Mesendoderm (in vitro differentiated cells): ENCODE data around the gene CALM1.

Source experiments
- DNase-seq: peaks from one replicate; pipeline ENCODE4 v3.0.0; 2013
- H2AK5ac ChIP-seq: 2 replicates; pipeline ENCODE4 v1.6.1; 2013; ENCODE audit warnings: low read length, inconsistent platforms
- H2BK120ac ChIP-seq: 2 replicates; pipeline ENCODE4 v1.6.1; 2013; ENCODE audit warnings: low read depth, mild to moderate bottlenecking, low read length, moderate library complexity, mixed read lengths
- H2BK15ac ChIP-seq: replicated peaks from 2 replicates; pipeline ENCODE4 v1.6.1; 2013; ENCODE audit warnings: low read depth, mild to moderate bottlenecking, moderate library complexity
- H2BK5ac ChIP-seq: 2 replicates; pipeline ENCODE4 v1.6.1; 2013; ENCODE audit warnings: low read length, inconsistent platforms
- H3K18ac ChIP-seq: 2 replicates; pipeline ENCODE4 v1.6.1; 2013; ENCODE audit warnings: mild to moderate bottlenecking, low read length, mixed read lengths
- H3K23ac ChIP-seq: one replicate; pipeline ENCODE4 v1.6.1; 2013; ENCODE audit warnings: low read length
- H3K27ac ChIP-seq: 2 replicates; pipeline ENCODE4 v1.5.1; 2013; ENCODE audit warnings: low read depth, mild to moderate bottlenecking, inconsistent platforms, low read length, moderate library complexity
- H3K27me3 ChIP-seq: 2 replicates; pipeline ENCODE4 v1.6.1; 2013; ENCODE audit warnings: low read length, control low read depth, mild to moderate bottlenecking, inconsistent platforms; ENCODE audit not compliant: insufficient read depth, poor library complexity
- H3K36me3 ChIP-seq: 2 replicates; pipeline ENCODE4 v1.6.1; 2013; ENCODE audit warnings: low read length, inconsistent platforms; ENCODE audit not compliant: control insufficient read depth, insufficient read depth
- H3K4ac ChIP-seq: one replicate; pipeline ENCODE4 v1.6.1; 2013; ENCODE audit warnings: low read depth, mild to moderate bottlenecking, low read length, moderate library complexity
- H3K4me1 ChIP-seq: 2 replicates; pipeline ENCODE4 v1.6.1; 2013; ENCODE audit warnings: low read depth, low read length, inconsistent platforms; ENCODE audit not compliant: control insufficient read depth
- H3K4me2 ChIP-seq: 2 replicates; pipeline ENCODE4 v1.6.1; 2013; ENCODE audit warnings: low read length
- H3K4me3 ChIP-seq: 2 replicates; pipeline ENCODE4 v1.5.1; 2013; ENCODE audit warnings: mild to moderate bottlenecking, low read length
- H3K56ac ChIP-seq: one replicate; pipeline ENCODE4 v1.6.1; 2013; ENCODE audit warnings: low read length
- H3K79me1 ChIP-seq: 2 replicates; pipeline ENCODE4 v1.6.1; 2013; ENCODE audit warnings: low read length, inconsistent platforms
- H3K79me2 ChIP-seq: 2 replicates; pipeline ENCODE4 v1.6.1; 2013; ENCODE audit warnings: mild to moderate bottlenecking, low read length; ENCODE audit not compliant: control insufficient read depth, insufficient read depth
- H3K9ac ChIP-seq: 2 replicates; pipeline ENCODE4 v1.6.1; 2013; ENCODE audit warnings: low read length, inconsistent platforms
- H4K5ac ChIP-seq: one replicate; pipeline ENCODE4 v1.6.1; 2013; ENCODE audit warnings: low read length
- H4K8ac ChIP-seq: one replicate; pipeline ENCODE4 v1.6.1; 2013; ENCODE audit warnings: low read depth, mild to moderate bottlenecking, control low read depth, low read length, moderate library complexity
- WGBS: extraction: QIAGEN DNeasy Blood & Tissue Kit; methylation state at CpG from one replicate; pipeline ENCODE4 v1.1.7; 2013; ENCODE audit warnings: low lambda C conversion rate, missing lambda C conversion rate; ENCODE audit not compliant: insufficient coverage; ENCODE audit errors: extremely low coverage; 5-methylcytosine and 5-hydroxymethylcytosine counted together

Gene CALM1

DNA sequence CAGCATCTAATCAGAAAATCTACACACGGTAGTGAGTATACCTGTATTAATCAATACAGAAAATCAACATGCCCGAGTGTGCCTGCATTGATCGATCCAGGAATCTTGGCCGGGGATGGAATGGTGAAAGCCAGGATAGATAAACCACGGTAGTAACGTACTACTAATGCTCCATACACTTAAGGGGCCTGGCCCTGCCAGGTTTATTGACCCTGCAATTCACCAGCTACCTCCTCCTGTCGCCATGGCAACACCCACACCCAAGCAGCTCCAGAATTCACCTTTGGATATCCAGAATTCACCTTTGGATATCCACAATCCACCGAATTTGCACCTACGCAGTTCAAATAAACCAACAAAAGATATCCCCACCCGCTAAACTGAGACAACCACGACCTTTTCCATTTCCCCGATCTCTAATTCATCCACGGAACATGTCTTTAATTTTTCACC lies 14.8 kb upstream of the CALM1 start:
- no peaks in the 10 kb centered on the region for H3K79me1 ChIP-seq
- H4K8ac ChIP-seq, result no peak overlapping the region
- no peak overlapping the region for H4K5ac ChIP-seq
- no peaks in the 10 kb centered on the region for H3K27me3 ChIP-seq
- H3K23ac ChIP-seq, result no peak overlapping the region
- H3K36me3 ChIP-seq, result no peaks in the 10 kb centered on the region
- no CpG with 5 or more reads among the region's 13 CpGs for WGBS
- H3K4me1 ChIP-seq, result peaks cover 4% of the 10 kb centered on the region
- peak overlapping the region; percentile 85 for H3K18ac ChIP-seq
- H3K4me3 ChIP-seq, result no peak overlapping the region
- peak overlapping the region; percentile 93 for H3K56ac ChIP-seq
- no peak overlapping the region for H2BK5ac ChIP-seq
- H2BK15ac ChIP-seq, result no peak overlapping the region
- H2AK5ac ChIP-seq, result no peak overlapping the region
- peak; percentile 80 for DNase-seq
- no peak overlapping the region for H2BK120ac ChIP-seq
- peak overlapping the region; percentile 89 for H3K9ac ChIP-seq
- H3K79me2 ChIP-seq, result no peaks in the 10 kb centered on the region
- peak overlapping the region; percentile 94 for H3K27ac ChIP-seq
- H3K4ac ChIP-seq, result no peak overlapping the region
- H3K4me2 ChIP-seq, result peak overlapping the region; percentile 86

DNA sequence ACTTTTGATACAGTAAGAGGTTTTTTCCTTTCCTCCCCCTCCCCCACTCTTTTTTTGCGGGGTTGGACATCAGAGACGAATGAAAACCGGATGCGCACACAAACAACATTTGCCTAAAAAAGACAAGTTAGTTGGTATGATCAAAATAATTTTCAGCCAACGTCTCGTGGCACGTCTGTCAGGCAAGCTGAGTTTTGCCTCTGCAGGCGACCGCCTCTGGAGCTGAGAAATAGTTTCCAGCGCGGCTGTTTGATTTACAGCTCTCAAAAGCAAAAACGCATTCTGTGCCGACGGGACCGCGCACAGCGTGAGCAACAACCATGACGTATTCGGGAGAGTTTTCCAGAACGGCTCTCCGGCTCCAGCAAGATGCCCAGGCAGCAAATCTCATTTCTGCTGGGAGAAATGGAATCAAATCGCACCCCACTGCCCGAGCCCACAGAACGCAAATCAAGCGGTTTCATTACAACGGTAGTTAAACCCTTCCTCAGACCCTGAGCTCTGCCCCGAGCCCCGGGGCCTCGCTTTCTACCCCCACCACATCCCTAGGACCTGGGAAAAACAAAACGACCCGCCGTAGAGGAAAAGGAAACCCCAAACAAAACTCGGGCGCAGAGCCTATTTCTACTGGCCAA lies 14.2 kb upstream of the CALM1 start:
- peak; percentile 83 for DNase-seq
- Histone ChIP-seq H3K4me1 (peaks cover 4% of the 10 kb centered on the region), H3K27me3 (no peaks in the 10 kb centered on the region), H3K23ac (no peak overlapping the region), H3K4me2 (peak overlapping the region; percentile 86), H2AK5ac (no peak overlapping the region), H3K4me3 (peak overlapping the region; percentile 75), H3K56ac (peak overlapping the region; percentile 93), H4K5ac (no peak overlapping the region), H3K27ac (peak overlapping the region; percentile 94), H3K79me1 (no peaks in the 10 kb centered on the region), H4K8ac (peak overlapping the region; percentile 78), H3K79me2 (no peaks in the 10 kb centered on the region), H2BK5ac (peak overlapping the region; percentile 62), H2BK15ac (no peak overlapping the region), H3K4ac (peak overlapping the region; percentile 72), H2BK120ac (no peak overlapping the region), H3K36me3 (no peaks in the 10 kb centered on the region), H3K18ac (peak overlapping the region; percentile 85), H3K9ac (peak overlapping the region; percentile 89)
- no CpG with 5 or more reads among the region's 34 CpGs for WGBS

DNA sequence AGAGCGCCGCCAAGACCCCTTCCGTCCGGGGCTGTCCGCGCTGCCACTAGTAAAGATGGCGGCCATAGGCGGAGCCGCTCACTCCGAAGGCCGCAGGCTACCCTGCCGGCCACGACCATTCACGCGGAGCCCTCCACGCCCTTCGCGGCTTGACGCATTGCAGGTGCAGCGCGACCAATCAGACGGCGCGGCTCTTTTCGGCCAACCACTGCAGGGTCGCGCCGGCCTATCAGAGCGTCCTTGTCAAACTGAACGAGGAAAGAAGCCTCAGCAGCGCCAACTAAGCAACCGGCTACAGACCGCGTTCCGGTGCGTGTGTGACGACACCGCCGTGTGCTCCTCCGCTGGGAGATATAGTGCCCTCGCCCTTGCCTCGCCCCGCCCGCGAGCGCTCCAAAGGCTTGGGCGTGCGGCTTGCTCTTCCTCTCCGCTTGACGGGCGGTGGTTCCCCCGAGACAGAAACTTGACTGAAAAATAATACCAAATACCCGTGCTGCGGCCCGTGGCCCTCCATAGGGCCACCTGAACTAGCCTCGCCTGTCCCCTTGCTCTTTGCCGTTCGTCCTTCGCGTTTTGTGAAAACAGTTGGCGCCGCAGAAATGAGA lies 13.6 kb upstream of the CALM1 start:
- Histone ChIP-seq H4K8ac (no peak overlapping the region), H3K36me3 (no peaks in the 10 kb centered on the region), H3K79me2 (no peaks in the 10 kb centered on the region), H2BK15ac (no peak overlapping the region), H2BK120ac (no peak overlapping the region), H3K4me3 (peak overlapping the region; percentile 75), H3K18ac (peak overlapping the region; percentile 94), H2AK5ac (no peak overlapping the region), H4K5ac (no peak overlapping the region), H3K4me1 (peaks cover 4% of the 10 kb centered on the region), H2BK5ac (no peak overlapping the region), H3K27me3 (no peaks in the 10 kb centered on the region), H3K23ac (no peak overlapping the region), H3K79me1 (no peaks in the 10 kb centered on the region), H3K9ac (peak overlapping the region; percentile 89), H3K4ac (peak overlapping the region; percentile 72), H3K27ac (peak overlapping the region; percentile 94), H3K4me2 (peak overlapping the region; percentile 45), H3K56ac (peak overlapping the region; percentile 93)
- WGBS, result no CpG with 5 or more reads among the region's 62 CpGs
- DNase-seq, result peak; percentile 100

DNA sequence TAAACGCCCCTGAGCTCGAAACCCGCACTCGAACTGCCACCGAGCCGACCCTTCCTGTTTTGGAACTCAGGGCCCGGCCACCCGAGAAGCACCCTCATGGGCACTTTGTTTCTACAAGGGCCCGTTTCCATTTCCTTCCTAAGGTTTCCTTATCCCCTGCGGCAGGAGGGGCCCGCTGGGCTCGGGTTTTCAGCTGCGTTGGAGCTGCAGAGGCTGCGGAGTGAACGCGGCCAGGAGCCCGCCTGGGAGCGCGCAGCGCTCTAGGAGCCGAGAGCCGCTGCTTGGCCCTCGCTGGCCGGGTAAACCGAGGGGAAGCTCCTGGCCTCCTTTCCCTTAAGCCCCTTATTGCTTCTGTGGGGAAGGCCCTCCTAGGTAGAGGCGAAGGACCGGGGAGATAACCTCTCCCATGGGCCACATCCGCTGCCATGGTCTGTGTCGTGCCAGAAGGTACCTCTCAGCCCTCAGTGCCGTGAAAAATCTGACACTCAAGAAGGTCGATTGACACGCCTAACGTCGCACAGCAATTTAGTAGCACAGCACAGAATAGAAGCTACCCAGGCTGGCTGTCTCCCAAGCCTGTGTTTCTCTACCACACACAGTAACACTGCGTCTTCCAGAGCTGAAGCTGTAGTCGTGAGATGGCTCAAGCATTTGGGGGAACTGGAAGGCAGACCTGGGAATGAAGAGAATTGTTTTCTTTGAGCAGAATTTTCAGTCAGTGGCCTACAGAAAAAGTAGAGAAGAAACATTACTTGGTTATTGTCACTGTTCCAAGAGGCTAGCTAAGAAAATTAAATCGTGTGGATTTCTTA lies 12.9 kb upstream of the CALM1 start:
- DNase-seq, result peak; percentile 87
- Histone ChIP-seq H2BK15ac (no peak overlapping the region), H2BK120ac (no peak overlapping the region), H3K4me2 (peak overlapping the region; percentile 45), H2BK5ac (no peak overlapping the region), H3K79me1 (no peaks in the 10 kb centered on the region), H4K8ac (no peak overlapping the region), H3K27me3 (no peaks in the 10 kb centered on the region), H4K5ac (no peak overlapping the region), H3K79me2 (no peaks in the 10 kb centered on the region), H3K36me3 (no peaks in the 10 kb centered on the region), H3K9ac (peak overlapping the region; percentile 87), H3K4me3 (peak overlapping the region; percentile 19), H3K23ac (no peak overlapping the region), H3K4ac (no peak overlapping the region), H3K18ac (peak overlapping the region; percentile 94), H3K56ac (peak overlapping the region; percentile 90), H2AK5ac (no peak overlapping the region), H3K4me1 (peaks cover 4% of the 10 kb centered on the region), H3K27ac (peak overlapping the region; percentile 82)
- no CpG with 5 or more reads among the region's 37 CpGs for WGBS

DNA sequence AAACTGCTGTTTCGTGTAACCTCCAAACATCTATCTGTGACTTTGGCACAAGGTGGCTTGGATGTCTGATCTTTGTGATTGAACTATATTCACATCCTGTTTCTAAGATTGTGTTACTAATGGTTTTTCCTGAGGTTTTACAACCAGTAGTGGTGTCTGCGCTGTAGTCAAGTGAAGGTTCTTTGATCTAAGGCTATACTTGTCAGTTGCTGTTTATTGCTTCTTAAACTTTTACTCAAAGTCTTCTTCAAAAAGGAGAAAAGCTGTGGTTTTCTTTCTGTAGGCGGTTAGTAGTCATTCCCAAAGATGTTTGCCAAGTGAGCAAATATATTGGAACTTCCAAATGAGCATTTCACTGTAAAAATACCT lies 12.3 kb upstream of the CALM1 start:
- H2BK120ac ChIP-seq, result no peak overlapping the region
- no peak overlapping the region for H2BK5ac ChIP-seq
- H3K23ac ChIP-seq, result no peak overlapping the region
- H4K5ac ChIP-seq, result no peak overlapping the region
- H3K36me3 ChIP-seq, result no peaks in the 10 kb centered on the region
- no peak overlapping the region for H3K4me2 ChIP-seq
- no peak overlapping the region for H3K18ac ChIP-seq
- no peaks in the 10 kb centered on the region for H3K79me2 ChIP-seq
- WGBS, result no CpG with 5 or more reads among the region's 3 CpGs
- H3K56ac ChIP-seq, result peak overlapping the region; percentile 31
- H3K79me1 ChIP-seq, result no peaks in the 10 kb centered on the region
- no peak overlapping the region for H3K4ac ChIP-seq
- H2BK15ac ChIP-seq, result no peak overlapping the region
- H3K4me3 ChIP-seq, result no peak overlapping the region
- no peak overlapping the region for H3K9ac ChIP-seq
- no peak for DNase-seq
- no peaks in the 10 kb centered on the region for H3K27me3 ChIP-seq
- peaks cover 4% of the 10 kb centered on the region for H3K4me1 ChIP-seq
- H3K27ac ChIP-seq, result no peak overlapping the region
- H2AK5ac ChIP-seq, result no peak overlapping the region
- no peak overlapping the region for H4K8ac ChIP-seq
